OCI-LY7 (cell line): Measurements from ENCODE around the gene SGMS1. TPM values are rescaled to one million over a fixed set of nuclear protein-coding genes. Genes with fewer than 3 reads are reported as not detected.
A peak's percentile ranks its signal among the peaks of the same experiment; 100 is the strongest.

ENCODE experiments used
- BruUV-seq: library from RNA; stranded (reverse); fragments of 400-500 nt; replicated peaks from 2 replicates; lab custom pipeline; 2021; lab: Mats Ljungman, UMichigan
- CTCF ChIA-PET: fragments of 300-600 bp; sonication (Branson Sonifier 250); formaldehyde crosslinking; loops from one replicate; lab custom pipeline; 2022; ENCODE audit warnings: antibody characterized with exemption; ENCODE audit not compliant: unreplicated experiment; lab: Charles Lee
- POLR2A ChIA-PET: fragments of 300-600 bp; sonication (Branson Sonifier 250); formaldehyde crosslinking; loops from one replicate; lab custom pipeline; 2022; ENCODE audit warnings: antibody characterized with exemption; lab: Charles Lee
- DNase-seq: peaks from one replicate; pipeline ENCODE4 v3.0.0-alpha.2; 2015; ENCODE audit warnings: low spot score
- H2AFZ ChIP-seq: fragments of 200-600 bp; sonication (generic), shearing (Covaris generic); 2 replicates; pipeline ENCODE4 v1.6.1; 2014; ENCODE audit warnings: mild to moderate bottlenecking, antibody characterized with exemption, low read length, moderate library complexity
- H3K27ac ChIP-seq: fragments of 200-600 bp; sonication (generic); 2 replicates; pipeline ENCODE4 v1.5.1; 2014; ENCODE audit warnings: mixed run types, low read depth, mild to moderate bottlenecking, moderate library complexity, low read length, inconsistent platforms; ENCODE audit not compliant: poor library complexity, severe bottlenecking
- H3K36me3 ChIP-seq: fragments of 200-600 bp; sonication (generic); 2 replicates; pipeline ENCODE4 v1.6.1; 2014; ENCODE audit warnings: mild to moderate bottlenecking, antibody characterized with exemption, low read length, moderate library complexity, mixed read lengths; ENCODE audit not compliant: insufficient read depth
- H3K4me1 ChIP-seq: fragments of 200-600 bp; sonication (generic); 2 replicates; pipeline ENCODE4 v1.5.1; 2014; ENCODE audit warnings: mild to moderate bottlenecking, low read length; ENCODE audit not compliant: insufficient read depth, poor library complexity, severe bottlenecking
- H3K4me2 ChIP-seq: fragments of 200-600 bp; sonication (generic); 2 replicates; pipeline ENCODE4 v1.6.1; 2014; ENCODE audit warnings: mild to moderate bottlenecking, low read length
- H3K4me3 ChIP-seq: fragments of 200-600 bp; sonication (generic); 2 replicates; pipeline ENCODE4 v1.5.1; 2014; ENCODE audit warnings: mild to moderate bottlenecking, low read depth, low read length; ENCODE audit not compliant: poor library complexity, severe bottlenecking
- H3K79me2 ChIP-seq: fragments of 200-600 bp; sonication (generic); 2 replicates; pipeline ENCODE4 v1.6.1; 2016; ENCODE audit warnings: low read depth, mild to moderate bottlenecking, low read length, moderate library complexity, mixed read lengths; ENCODE audit not compliant: insufficient read depth
- H3K9me2 ChIP-seq: fragments of 200-600 bp; sonication (generic); 2 replicates; pipeline ENCODE4 v1.6.1; 2016; ENCODE audit warnings: mild to moderate bottlenecking, low read length, mixed read lengths; ENCODE audit not compliant: insufficient read depth
- H3K9me3 ChIP-seq: fragments of 200-600 bp; sonication (generic); 2 replicates; pipeline ENCODE4 v1.6.1; 2014; ENCODE audit warnings: mild to moderate bottlenecking, mixed run types, low read length, mixed read lengths
- H4K20me1 ChIP-seq: fragments of 200-600 bp; sonication (generic); 2 replicates; pipeline ENCODE4 v1.6.1; 2014; ENCODE audit warnings: mild to moderate bottlenecking, antibody characterized with exemption, low read length, moderate library complexity, mixed read lengths; ENCODE audit not compliant: insufficient read depth
- CTCF ChIP-seq: fragments of 200-600 bp; sonication (generic); conservative IDR thresholded peaks from 2 replicates; pipeline ENCODE4 v1.5.1; 2014; ENCODE audit warnings: mild to moderate bottlenecking, antibody characterized with exemption, low read length, moderate library complexity, mixed read lengths
- EZH2phosphoT487 ChIP-seq: fragments of 200-600 bp; sonication (generic); IDR thresholded peaks from 2 replicates; pipeline ENCODE4 v1.6.1; 2018; ENCODE audit warnings: low read depth, borderline replicate concordance, mild to moderate bottlenecking, mixed run types, antibody characterized with exemption, low read length, moderate library complexity, mixed read lengths
- intact Hi-C: fragments of 100-400 bp; cut with micrococcal nuclease; formaldehyde crosslinking; loops from one replicate; pipeline ENCODE4 v1.10.0; 2022; ENCODE audit not compliant: unreplicated experiment
- total RNA-seq, 2 experiments: library from RNA; depleted of rRNA in 1 of 2; stranded (reverse); fragments of >200 nt in 1 of 2; shearing (Covaris generic) in 1 of 2; gene quantifications; 2 replicates each; pipeline ENCODE4 v1.2.3, GENCODE V29; 2014 to 2022

The SGMS1 gene
- total RNA-seq, 2 experiments from 2014 or later, result 45.4 to 57.5 TPM

GRCh38 chr10:50347394-50347802, 276.4 kb downstream of the SGMS1 start:
- ChIA-PET POLR2A (interaction anchor here (0.5 to 1.1 kb wide), 2 partner anchors 36 to 78 kb away, joined by 3 to 4 read pairs; no protein-coding TSS in a partner anchor), CTCF (no interaction called here)
- Histone ChIP-seq H3K4me1 (peaks cover 12% of the 10 kb centered on the region), H3K4me3 (no peak overlapping the region), H3K27ac (no peak overlapping the region), H4K20me1 (no peaks in the 10 kb centered on the region), H3K4me2 (no peak overlapping the region; the same call in 1 of the 2 replicates), H2AFZ (no peak overlapping the region), H3K36me3 (peaks cover 80% of the 10 kb centered on the region), H3K79me2 (peaks cover 72% of the 10 kb centered on the region), H3K9me3 (peaks cover 36% of the 10 kb centered on the region), H3K9me2 (no peaks in the 10 kb centered on the region)
- DNase-seq, result peak; percentile 8
- TF ChIP-seq CTCF, result no peak
- no peak for TF ChIP-seq EZH2phosphoT487
- BruUV-seq, result no TSS peak
- intact Hi-C loops, result no loop called here

GRCh38 chr10:50346942-50347341, 276.8 kb downstream of the SGMS1 start:
- H2AFZ ChIP-seq, result no peak overlapping the region
- peaks cover 67% of the 10 kb centered on the region for H3K79me2 ChIP-seq
- H3K4me3 ChIP-seq, result no peak overlapping the region
- ChIA-PET CTCF (no interaction called here), POLR2A (interaction anchor here (1.1 to 1.2 kb wide), 5 partner anchors 16 to 186 kb away, joined by 3 to 5 read pairs (median 3); no protein-coding TSS in a partner anchor)
- H3K9me3 ChIP-seq, result peaks cover 31% of the 10 kb centered on the region
- peaks cover 80% of the 10 kb centered on the region for H3K36me3 ChIP-seq
- no peak overlapping the region for H3K4me2 ChIP-seq
- no peak for TF ChIP-seq EZH2phosphoT487
- TF ChIP-seq CTCF, result no peak
- no peak for DNase-seq
- intact Hi-C loops, result no loop called here
- H3K4me1 ChIP-seq, result peaks cover 12% of the 10 kb centered on the region
- no peaks in the 10 kb centered on the region for H4K20me1 ChIP-seq
- no peak overlapping the region for H3K27ac ChIP-seq
- BruUV-seq, result no TSS peak
- no peaks in the 10 kb centered on the region for H3K9me2 ChIP-seq

GRCh38 chr10:50345545-50345944, 278.2 kb downstream of the SGMS1 start:
- no peaks in the 10 kb centered on the region for H4K20me1 ChIP-seq
- peaks cover 80% of the 10 kb centered on the region for H3K36me3 ChIP-seq
- POLR2A ChIA-PET, result interaction anchor here (0.7 to 1.2 kb wide), 5 partner anchors 15 to 150 kb away, joined by 3 to 5 read pairs (median 3); no protein-coding TSS in a partner anchor
- peaks cover 20% of the 10 kb centered on the region for H3K9me3 ChIP-seq
- H3K9me2 ChIP-seq, result no peaks in the 10 kb centered on the region
- no peak overlapping the region for H3K4me2 ChIP-seq
- intact Hi-C loops, result no loop called here
- peaks cover 12% of the 10 kb centered on the region for H3K4me1 ChIP-seq
- no TSS peak for BruUV-seq
- H3K79me2 ChIP-seq, result peaks cover 68% of the 10 kb centered on the region
- CTCF ChIA-PET, result no interaction called here
- TF ChIP-seq EZH2phosphoT487, result no peak
- no peak for TF ChIP-seq CTCF
- DNase-seq, result no peak
- no peak overlapping the region for H3K4me3 ChIP-seq
- H2AFZ ChIP-seq, result no peak overlapping the region
- H3K27ac ChIP-seq, result no peak overlapping the region
